Measurements from ENCODE around the gene BCAS3.

DNA sequence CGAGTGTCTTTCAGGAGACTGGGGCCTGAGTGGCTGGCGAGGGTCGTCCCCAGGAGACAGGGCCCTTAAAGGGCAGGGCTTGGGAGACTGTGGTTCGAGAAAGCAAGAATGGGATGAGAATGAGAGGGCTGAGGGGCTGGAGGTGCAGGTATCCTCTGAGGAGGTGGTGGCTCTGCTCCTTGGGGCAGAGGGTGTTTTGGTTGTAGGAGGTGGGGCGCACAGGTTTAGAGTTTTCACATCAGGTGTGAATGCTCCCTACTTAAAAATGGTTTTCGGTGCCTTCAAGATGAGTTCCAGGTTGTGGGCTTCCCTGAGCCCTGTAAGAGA lies 430 bp downstream of the BCAS3 start:
- TF ChIP-seq, protein P1, sequence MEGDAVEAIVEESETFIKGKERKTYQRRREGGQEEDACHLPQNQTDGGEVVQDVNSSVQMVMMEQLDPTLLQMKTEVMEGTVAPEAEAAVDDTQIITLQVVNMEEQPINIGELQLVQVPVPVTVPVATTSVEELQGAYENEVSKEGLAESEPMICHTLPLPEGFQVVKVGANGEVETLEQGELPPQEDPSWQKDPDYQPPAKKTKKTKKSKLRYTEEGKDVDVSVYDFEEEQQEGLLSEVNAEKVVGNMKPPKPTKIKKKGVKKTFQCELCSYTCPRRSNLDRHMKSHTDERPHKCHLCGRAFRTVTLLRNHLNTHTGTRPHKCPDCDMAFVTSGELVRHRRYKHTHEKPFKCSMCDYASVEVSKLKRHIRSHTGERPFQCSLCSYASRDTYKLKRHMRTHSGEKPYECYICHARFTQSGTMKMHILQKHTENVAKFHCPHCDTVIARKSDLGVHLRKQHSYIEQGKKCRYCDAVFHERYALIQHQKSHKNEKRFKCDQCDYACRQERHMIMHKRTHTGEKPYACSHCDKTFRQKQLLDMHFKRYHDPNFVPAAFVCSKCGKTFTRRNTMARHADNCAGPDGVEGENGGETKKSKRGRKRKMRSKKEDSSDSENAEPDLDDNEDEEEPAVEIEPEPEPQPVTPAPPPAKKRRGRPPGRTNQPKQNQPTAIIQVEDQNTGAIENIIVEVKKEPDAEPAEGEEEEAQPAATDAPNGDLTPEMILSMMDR (IDR thresholded peaks at IDR 0.05) = no peak
- no peak for TF ChIP-seq POLR2A (IDR thresholded peaks at IDR 0.05)
- TF ChIP-seq EP300 (IDR thresholded peaks at IDR 0.05) = no peak

Measured in ovary (tissue), 3 donors.